HFFc6 (cell line): ENCODE data around the gene DOK7. TPM values are rescaled to one million over a fixed set of nuclear protein-coding genes. Genes with fewer than 3 reads are reported as not detected.

Experiments
- DNase-seq: peaks from one replicate; pipeline ENCODE4 v3.0.0-alpha.2; 2018
- H3K27ac Mint-ChIP-seq: 2 replicates; pipeline ENCODE4 v1.8.0; 2020; ENCODE audit warnings: mild to moderate bottlenecking, mixed read lengths
- H3K27me3 Mint-ChIP-seq: 2 replicates; pipeline ENCODE4 v1.8.0; 2021; ENCODE audit warnings: mild to moderate bottlenecking, moderate library complexity, mixed read lengths; ENCODE audit not compliant: insufficient read depth
- H3K36me3 Mint-ChIP-seq: 2 replicates; pipeline ENCODE4 v1.8.0; 2021; ENCODE audit warnings: low read depth, mixed read lengths
- H3K4me1 Mint-ChIP-seq: 2 replicates; pipeline ENCODE4 v1.8.0; 2020; ENCODE audit warnings: low read depth, mixed read lengths
- H3K4me3 Mint-ChIP-seq: 2 replicates; pipeline ENCODE4 v1.8.0; 2020; ENCODE audit warnings: mild to moderate bottlenecking, moderate library complexity, mixed read lengths
- H3K9me3 Mint-ChIP-seq: 2 replicates; pipeline ENCODE4 v1.8.0; 2020; ENCODE audit warnings: mild to moderate bottlenecking, mixed read lengths
- total RNA-seq, 6 experiments: library from RNA; stranded (reverse); fragmentation: NEBNext Ultra II Directional; extraction: Animal tissue kit (Norgen Biotek cat#: 25700); gene quantifications; 2 replicates in 1 of 6; 3 replicates in 5 of 6; pipeline ENCODE4 v1.2.3, GENCODE V29; 2021
- TF ChIP-seq, protein P1 (sequence below): fragments of 200-600 bp; sonication (generic); IDR thresholded peaks from 2 replicates; pipeline ENCODE4 v1.5.0; 2021; ENCODE audit warnings: antibody characterized with exemption, mild to moderate bottlenecking

The DOK7 gene
- total RNA-seq, 6 experiments from 2014 or later, result not detected

DNA sequence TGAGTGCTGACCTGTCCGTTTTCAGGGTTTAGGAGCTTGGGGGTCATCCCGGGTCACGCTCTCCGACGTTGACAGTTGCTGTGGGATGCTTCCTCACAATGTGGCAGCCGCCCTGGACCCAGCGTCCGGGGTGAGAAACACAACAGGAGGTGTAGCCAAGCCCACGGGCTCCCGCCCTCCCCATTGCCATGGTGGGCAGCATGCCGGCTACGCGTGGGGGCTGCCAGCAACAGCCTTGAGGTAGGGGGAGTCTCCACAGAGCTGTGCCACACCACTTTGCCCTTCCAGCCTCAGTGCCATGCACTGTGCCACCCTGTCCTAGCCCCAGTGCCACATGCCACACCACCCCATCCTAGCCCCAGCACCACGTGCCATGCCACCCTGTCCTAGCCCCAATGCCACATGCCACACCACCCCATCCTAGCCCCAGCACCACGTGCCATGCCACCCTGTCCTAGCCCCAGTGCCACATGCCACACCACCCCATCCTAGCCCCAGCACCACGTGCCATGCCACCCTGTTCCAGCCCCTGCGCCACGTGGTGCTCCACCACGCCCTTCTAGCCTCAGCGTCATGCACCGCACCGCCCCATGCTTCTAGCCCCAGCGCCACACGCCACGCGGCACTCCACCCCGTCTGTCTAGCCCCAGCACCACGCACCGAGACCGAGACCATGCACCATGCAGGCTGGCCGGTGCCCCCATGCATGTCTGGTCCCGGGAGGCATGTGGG is 29.8 kb upstream of the DOK7 start:
- peaks cover 5% of the 10 kb centered on the region for H3K27me3 Mint-ChIP-seq
- TF ChIP-seq, protein P1, sequence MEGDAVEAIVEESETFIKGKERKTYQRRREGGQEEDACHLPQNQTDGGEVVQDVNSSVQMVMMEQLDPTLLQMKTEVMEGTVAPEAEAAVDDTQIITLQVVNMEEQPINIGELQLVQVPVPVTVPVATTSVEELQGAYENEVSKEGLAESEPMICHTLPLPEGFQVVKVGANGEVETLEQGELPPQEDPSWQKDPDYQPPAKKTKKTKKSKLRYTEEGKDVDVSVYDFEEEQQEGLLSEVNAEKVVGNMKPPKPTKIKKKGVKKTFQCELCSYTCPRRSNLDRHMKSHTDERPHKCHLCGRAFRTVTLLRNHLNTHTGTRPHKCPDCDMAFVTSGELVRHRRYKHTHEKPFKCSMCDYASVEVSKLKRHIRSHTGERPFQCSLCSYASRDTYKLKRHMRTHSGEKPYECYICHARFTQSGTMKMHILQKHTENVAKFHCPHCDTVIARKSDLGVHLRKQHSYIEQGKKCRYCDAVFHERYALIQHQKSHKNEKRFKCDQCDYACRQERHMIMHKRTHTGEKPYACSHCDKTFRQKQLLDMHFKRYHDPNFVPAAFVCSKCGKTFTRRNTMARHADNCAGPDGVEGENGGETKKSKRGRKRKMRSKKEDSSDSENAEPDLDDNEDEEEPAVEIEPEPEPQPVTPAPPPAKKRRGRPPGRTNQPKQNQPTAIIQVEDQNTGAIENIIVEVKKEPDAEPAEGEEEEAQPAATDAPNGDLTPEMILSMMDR, result no peak
- H3K4me3 Mint-ChIP-seq, result no peak overlapping the region
- no peaks in the 10 kb centered on the region for H3K9me3 Mint-ChIP-seq
- no peaks in the 10 kb centered on the region for H3K36me3 Mint-ChIP-seq
- H3K4me1 Mint-ChIP-seq, result peaks cover 14% of the 10 kb centered on the region; the same call in 1 of the 2 replicates
- no peak for DNase-seq
- H3K27ac Mint-ChIP-seq, result no peak overlapping the region

DNA sequence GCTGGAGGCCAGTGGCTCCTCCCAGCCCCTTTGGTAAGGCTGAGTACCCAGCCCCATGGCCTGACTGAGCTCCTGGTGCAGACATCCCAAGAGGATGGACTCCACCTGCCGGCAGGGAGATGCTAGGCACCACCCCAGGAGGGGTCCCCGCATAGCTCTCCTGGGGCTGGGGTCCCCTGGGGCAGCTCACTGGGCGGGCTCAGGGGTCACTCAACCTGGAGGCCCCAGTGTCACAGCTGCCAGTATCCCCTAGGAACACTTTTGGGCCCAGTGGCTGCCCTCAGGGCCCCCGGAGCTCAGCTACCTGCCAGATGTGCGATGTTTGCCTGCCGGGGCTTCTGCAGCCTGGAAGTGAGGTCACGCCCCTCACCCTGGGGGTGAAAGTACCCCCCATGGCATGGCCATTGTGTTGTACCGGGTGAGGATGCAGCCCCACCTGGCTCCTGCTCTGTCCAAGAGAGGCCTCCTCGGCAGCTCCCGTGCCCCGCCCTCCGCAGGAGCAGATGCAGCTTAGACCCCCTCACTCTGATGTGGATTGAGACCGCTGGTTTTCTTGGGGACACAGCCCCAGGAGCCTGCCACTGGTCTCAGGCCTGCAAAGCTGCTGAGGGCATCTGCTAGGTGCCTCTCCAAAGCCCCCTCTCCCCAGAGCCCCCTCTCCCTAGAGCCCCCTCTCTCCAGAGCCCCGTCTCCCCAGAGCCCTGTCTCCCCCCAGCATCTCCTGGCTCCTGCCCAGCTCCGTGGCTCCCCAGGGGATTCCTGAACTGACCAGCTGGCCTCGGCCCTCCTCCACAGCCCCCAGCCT is 28.0 kb upstream of the DOK7 start:
- Mint-ChIP-seq H3K4me1 (peaks cover 14% of the 10 kb centered on the region; the same call in 1 of the 2 replicates), H3K9me3 (no peaks in the 10 kb centered on the region), H3K4me3 (no peak overlapping the region), H3K27me3 (no peaks in the 10 kb centered on the region; the same call in 1 of the 2 replicates), H3K27ac (no peak overlapping the region), H3K36me3 (no peaks in the 10 kb centered on the region)
- TF ChIP-seq, protein P1, result peak; percentile 45
- DNase-seq, result no peak

DNA sequence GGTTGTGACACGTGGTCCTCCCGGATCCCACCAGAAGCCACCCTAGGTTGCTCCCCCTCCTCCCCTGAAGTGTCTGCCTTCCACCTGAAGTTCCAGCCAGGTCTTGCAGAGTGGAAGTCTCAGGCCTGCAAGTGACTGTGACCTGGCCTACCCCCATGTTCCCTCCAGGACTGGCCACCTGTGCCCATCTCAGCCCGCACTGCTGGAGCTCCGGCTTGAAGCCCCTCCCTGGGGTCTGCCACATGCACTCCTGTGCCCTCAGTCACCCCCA is 27.5 kb upstream of the DOK7 start:
- no peak for DNase-seq
- Mint-ChIP-seq H3K4me1 (peaks cover 14% of the 10 kb centered on the region; the same call in 1 of the 2 replicates), H3K27me3 (no peaks in the 10 kb centered on the region; the same call in 1 of the 2 replicates), H3K27ac (no peak overlapping the region), H3K4me3 (no peak overlapping the region), H3K36me3 (no peaks in the 10 kb centered on the region), H3K9me3 (no peaks in the 10 kb centered on the region)
- TF ChIP-seq, protein P1, result no peak

DNA sequence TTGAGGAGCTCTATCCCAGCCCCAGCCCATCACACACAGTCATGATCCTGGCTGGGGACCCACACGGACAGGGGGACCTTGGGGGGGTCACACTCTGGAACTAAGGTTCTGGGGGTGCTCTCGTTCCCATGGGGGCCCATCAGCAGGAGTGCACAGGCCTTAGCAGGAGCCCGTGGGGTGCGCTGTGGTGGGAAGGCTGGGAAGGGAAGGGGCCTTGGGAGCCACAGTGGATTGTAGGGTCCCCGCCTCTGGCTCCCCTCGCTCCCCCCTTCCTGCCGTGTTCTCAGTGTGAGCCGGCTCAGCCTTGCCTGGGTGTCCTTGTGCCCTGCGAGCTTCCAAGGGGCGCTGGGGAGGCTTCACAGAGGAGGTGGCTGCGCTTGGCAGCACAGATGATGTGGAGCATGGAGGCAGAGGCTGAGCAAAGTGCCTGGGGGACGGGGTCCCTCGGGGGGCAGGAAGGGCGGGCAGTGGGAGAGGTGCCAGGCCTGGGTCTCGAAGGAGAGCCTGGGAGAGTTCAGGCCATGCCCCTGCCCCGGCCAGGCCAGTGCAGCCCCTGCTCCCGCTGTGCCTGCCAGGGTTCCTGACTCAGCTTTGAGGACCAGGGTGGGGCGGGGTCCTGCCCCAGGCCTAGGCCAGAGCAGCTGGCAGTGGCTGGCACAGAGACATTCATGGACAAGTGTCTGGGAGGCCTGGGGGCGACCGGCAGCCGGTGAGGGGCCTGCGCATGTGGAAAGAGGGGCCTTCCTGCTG is 26.9 kb upstream of the DOK7 start:
- Mint-ChIP-seq H3K4me1 (peaks cover 17% of the 10 kb centered on the region; the same call in 1 of the 2 replicates), H3K9me3 (no peaks in the 10 kb centered on the region), H3K27me3 (no peaks in the 10 kb centered on the region; the same call in 1 of the 2 replicates), H3K27ac (peak overlapping the region; percentile 66), H3K36me3 (no peaks in the 10 kb centered on the region), H3K4me3 (no peak overlapping the region)
- TF ChIP-seq, protein P1, result no peak
- no peak for DNase-seq

DNA sequence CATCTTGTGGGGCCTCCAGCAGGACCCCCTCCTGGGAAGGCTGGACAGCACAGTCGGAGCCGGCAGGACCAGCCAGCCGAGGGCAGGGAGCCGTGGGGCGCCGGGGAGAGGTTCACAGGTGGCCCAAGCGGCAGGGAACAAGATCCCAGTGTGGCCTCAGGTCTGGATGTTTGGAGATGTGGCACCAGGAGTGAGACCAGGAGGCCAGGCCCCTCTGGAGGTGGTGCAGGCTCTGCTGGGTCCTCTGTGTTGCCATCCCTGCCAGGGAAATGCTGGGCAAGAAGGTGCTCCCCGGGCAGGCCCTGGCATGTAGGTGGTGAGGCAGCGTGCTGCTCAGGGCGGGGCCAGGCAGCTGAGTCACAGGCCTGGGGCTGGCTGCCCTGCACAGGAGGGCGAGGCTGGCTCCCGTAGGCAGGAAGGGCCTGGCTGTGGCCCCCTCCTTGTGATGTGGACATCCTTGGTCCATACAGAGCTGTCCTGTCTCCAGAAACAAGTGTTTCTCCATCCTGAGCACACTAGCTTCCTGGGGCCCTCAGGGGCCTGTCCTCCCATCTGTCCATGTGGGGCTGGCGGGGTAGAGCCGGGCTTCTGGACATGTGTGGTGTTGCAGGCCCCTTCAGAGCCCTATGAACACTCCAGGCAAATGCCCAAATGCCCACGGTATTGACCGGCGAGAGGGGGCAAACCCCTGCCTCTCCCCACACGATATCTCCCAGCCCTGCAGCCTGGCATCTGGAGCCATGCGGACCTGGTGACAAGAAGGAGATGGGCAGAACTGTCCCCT is 26.1 kb upstream of the DOK7 start:
- Mint-ChIP-seq H3K4me1 (peaks cover 20% of the 10 kb centered on the region; the same call in 1 of the 2 replicates), H3K36me3 (no peaks in the 10 kb centered on the region), H3K9me3 (no peaks in the 10 kb centered on the region), H3K27me3 (no peaks in the 10 kb centered on the region; the same call in 1 of the 2 replicates), H3K27ac (peak overlapping the region; percentile 66), H3K4me3 (no peak overlapping the region)
- TF ChIP-seq, protein P1, result no peak
- peak; percentile 44 for DNase-seq
